PFSK-1 (cell line): Measurements from ENCODE around the gene DDO.

Experiments used
- POLR2AphosphoS5 ChIP-seq: IDR thresholded peaks from 2 replicates; pipeline ENCODE4 v1.6.1; 2012; ENCODE audit warnings: low read depth, mild to moderate bottlenecking, control low read depth, low read length, moderate library complexity
- SIN3A ChIP-seq: IDR thresholded peaks from 2 replicates; pipeline ENCODE4 v1.6.1; 2012; ENCODE audit warnings: mild to moderate bottlenecking, low read length, moderate library complexity, borderline replicate concordance; ENCODE audit not compliant: insufficient read depth
- TAF1 ChIP-seq: IDR thresholded peaks from 2 replicates; pipeline ENCODE4 v1.6.1; 2012; ENCODE audit warnings: low read length, control low read depth, borderline replicate concordance; ENCODE audit not compliant: insufficient read depth
- TF ChIP-seq, protein P1 (sequence below), 2 experiments: IDR thresholded peaks; 2 replicates each; pipeline versions ENCODE4 v1.6.1 to v1.8.0; 2011 to 2012; ENCODE audit warnings: low read depth in 2 of 2, low read length in 2 of 2, control low read depth in 1 of 2, inconsistent platforms in 1 of 2, mild to moderate bottlenecking in 1 of 2, moderate library complexity in 1 of 2; ENCODE audit not compliant: insufficient read depth in 1 of 2

DNA sequence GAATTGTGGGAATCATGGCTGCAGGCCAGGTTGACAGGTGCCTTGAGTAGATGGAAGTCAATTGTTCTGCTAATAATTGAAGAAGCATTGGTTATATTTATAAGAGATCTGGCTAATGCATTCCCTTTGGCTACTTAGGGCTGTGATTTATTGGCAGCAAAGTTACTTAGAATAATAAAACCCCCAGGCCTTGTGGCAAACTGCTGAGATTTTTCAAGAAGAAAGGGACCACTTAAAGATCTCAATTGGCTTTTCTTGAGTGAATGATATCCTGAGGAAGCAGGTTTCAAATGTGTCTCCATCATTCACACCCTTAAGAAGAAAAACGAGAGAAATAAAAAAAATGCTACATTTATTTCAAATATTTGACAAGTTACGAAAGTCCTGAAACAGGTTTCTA is 27.4 kb downstream of the DDO start:
- TF ChIP-seq POLR2AphosphoS5, result no peak
- no peak for TF ChIP-seq SIN3A
- TF ChIP-seq TAF1, result no peak
- TF ChIP-seq, protein P1, sequence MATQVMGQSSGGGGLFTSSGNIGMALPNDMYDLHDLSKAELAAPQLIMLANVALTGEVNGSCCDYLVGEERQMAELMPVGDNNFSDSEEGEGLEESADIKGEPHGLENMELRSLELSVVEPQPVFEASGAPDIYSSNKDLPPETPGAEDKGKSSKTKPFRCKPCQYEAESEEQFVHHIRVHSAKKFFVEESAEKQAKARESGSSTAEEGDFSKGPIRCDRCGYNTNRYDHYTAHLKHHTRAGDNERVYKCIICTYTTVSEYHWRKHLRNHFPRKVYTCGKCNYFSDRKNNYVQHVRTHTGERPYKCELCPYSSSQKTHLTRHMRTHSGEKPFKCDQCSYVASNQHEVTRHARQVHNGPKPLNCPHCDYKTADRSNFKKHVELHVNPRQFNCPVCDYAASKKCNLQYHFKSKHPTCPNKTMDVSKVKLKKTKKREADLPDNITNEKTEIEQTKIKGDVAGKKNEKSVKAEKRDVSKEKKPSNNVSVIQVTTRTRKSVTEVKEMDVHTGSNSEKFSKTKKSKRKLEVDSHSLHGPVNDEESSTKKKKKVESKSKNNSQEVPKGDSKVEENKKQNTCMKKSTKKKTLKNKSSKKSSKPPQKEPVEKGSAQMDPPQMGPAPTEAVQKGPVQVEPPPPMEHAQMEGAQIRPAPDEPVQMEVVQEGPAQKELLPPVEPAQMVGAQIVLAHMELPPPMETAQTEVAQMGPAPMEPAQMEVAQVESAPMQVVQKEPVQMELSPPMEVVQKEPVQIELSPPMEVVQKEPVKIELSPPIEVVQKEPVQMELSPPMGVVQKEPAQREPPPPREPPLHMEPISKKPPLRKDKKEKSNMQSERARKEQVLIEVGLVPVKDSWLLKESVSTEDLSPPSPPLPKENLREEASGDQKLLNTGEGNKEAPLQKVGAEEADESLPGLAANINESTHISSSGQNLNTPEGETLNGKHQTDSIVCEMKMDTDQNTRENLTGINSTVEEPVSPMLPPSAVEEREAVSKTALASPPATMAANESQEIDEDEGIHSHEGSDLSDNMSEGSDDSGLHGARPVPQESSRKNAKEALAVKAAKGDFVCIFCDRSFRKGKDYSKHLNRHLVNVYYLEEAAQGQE (IDR thresholded peaks at IDR 0.05; ENCODE audit: insufficient read depth in 1 of 2, low read depth in 2 of 2, low read length in 2 of 2), result no peak
